Type B pancreatic cell (in vitro differentiated cells): ENCODE data around the gene C10orf143. TPM values are rescaled to one million over a fixed set of nuclear protein-coding genes. Genes with fewer than 3 reads are reported as not detected.
"Not testable (repeated sequence)": the region's sequence is repeated elsewhere in the genome, so short reads cannot be mapped to it uniquely, and the experiment has no call there.

Source experiments
- DNase-seq: peaks from one replicate; pipeline ENCODE4 v3.0.0; 2021; ENCODE audit warnings: mixed read lengths; ENCODE audit not compliant: unreplicated experiment; ENCODE audit errors: extremely low spot score
- H3K27ac Mint-ChIP-seq: 2 replicates; pipeline ENCODE4 v1.8.0; 2021; ENCODE audit warnings: mild to moderate bottlenecking, mixed read lengths
- H3K27me3 Mint-ChIP-seq: 2 replicates; pipeline ENCODE4 v1.8.0; 2021; ENCODE audit warnings: mixed read lengths
- H3K36me3 Mint-ChIP-seq: 2 replicates; pipeline ENCODE4 v1.8.0; 2021; ENCODE audit warnings: mixed read lengths
- H3K4me1 Mint-ChIP-seq: one replicate; pipeline ENCODE4 v1.8.0; 2021; ENCODE audit warnings: mixed read lengths; ENCODE audit not compliant: unreplicated experiment
- H3K4me3 Mint-ChIP-seq: 2 replicates; pipeline ENCODE4 v1.8.0; 2021; ENCODE audit warnings: mild to moderate bottlenecking, mixed read lengths
- H3K9me3 Mint-ChIP-seq: 2 replicates; pipeline ENCODE4 v1.8.0; 2021; ENCODE audit warnings: mixed read lengths
- total RNA-seq: library from RNA; stranded (reverse); gene quantifications from 2 replicates; pipeline ENCODE4 v1.2.1, GENCODE V29; 2021; ENCODE audit warnings: low replicate concordance
- TF ChIP-seq, protein P1 (sequence below): fragments of 200-600 bp; sonication (generic); conservative IDR thresholded peaks from 2 replicates; pipeline ENCODE4 v1.5.0; 2021; ENCODE audit warnings: antibody characterized with exemption, mild to moderate bottlenecking

C10orf143 gene
- total RNA-seq, 1 donor from 2014 or later = 3.0 TPM

DNA sequence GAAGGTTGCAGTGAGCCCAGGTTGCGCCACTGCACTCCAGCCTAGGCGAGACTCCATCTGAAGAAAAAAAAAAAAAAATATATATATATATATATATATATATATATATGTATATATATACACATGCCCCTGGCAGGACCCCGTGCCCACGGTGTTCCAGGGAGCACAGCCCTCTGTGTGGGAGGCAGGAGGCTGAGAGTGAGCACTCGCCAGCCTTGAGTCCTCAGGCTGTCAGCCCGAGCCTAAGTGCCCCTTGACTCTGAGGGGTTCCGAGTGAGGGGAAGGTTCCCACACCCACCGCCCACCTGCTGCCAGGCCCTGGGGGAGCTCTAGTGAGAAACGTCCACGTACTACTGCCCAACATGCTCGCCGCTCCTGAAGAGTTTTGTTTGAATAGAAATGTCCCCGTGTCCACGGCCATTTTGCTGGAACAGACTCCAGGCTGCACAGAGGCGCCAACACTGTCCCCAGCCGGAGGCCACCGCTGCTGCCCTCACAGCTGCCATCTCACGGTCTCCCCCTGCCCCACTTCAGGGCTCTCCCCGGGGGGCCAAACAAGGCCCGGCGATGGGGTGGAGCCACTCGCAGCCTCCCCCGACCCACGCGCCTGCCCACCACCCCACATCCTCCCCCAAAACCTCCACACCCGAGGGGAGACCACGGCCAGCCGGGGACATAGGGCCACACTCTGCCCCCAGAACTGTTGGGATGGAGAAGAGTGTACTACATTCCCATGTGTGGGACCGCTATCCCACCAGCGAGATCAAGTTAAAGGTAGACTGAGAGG, 83.8 kb downstream of the C10orf143 start:
- TF ChIP-seq, protein P1, sequence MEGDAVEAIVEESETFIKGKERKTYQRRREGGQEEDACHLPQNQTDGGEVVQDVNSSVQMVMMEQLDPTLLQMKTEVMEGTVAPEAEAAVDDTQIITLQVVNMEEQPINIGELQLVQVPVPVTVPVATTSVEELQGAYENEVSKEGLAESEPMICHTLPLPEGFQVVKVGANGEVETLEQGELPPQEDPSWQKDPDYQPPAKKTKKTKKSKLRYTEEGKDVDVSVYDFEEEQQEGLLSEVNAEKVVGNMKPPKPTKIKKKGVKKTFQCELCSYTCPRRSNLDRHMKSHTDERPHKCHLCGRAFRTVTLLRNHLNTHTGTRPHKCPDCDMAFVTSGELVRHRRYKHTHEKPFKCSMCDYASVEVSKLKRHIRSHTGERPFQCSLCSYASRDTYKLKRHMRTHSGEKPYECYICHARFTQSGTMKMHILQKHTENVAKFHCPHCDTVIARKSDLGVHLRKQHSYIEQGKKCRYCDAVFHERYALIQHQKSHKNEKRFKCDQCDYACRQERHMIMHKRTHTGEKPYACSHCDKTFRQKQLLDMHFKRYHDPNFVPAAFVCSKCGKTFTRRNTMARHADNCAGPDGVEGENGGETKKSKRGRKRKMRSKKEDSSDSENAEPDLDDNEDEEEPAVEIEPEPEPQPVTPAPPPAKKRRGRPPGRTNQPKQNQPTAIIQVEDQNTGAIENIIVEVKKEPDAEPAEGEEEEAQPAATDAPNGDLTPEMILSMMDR = no peak
- no peaks in the 10 kb centered on the region for H3K36me3 Mint-ChIP-seq
- no peak overlapping the region for H3K27ac Mint-ChIP-seq
- DNase-seq = no peak
- peaks cover 7% of the 10 kb centered on the region for H3K27me3 Mint-ChIP-seq
- no peaks in the 10 kb centered on the region for H3K4me1 Mint-ChIP-seq
- H3K9me3 Mint-ChIP-seq = no peaks in the 10 kb centered on the region
- H3K4me3 Mint-ChIP-seq = no peak overlapping the region

DNA sequence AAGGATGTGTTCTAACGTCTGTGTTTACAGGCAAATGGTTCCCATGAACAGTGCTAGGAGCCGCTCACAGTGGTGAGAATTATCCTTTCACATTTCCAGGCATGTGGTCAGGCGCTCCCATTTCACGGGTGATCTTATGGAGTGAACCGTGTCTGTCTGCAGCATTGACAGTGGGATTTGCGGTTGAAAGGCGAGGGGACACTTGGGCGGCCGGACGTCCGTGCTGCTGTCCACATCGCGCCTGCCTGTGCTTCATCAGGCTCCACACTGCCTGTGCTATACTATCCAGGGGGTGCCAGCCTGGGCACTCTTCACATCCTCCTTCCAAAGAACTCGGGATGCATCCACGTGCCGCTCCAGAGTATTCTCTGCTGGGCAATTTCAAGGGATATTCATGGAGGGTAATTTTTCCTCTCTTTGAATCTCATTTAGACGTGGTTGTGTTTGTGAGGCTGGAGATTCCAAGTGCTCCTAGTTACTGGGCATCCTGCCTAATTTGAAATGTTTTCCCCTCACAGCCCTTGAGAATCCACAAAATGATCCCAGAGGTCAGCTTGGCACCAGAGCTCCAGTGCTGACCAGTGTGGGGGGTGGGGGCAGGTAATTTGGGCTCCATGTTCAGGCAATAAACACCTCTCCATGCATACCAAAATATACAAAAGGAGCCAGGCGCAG, 84.7 kb downstream of the C10orf143 start:
- no peaks in the 10 kb centered on the region for H3K36me3 Mint-ChIP-seq
- H3K27me3 Mint-ChIP-seq = peaks cover 7% of the 10 kb centered on the region
- no peak overlapping the region for H3K4me3 Mint-ChIP-seq
- H3K27ac Mint-ChIP-seq = no peak overlapping the region
- TF ChIP-seq, protein P1 = no peak
- no peaks in the 10 kb centered on the region for H3K9me3 Mint-ChIP-seq
- H3K4me1 Mint-ChIP-seq = no peaks in the 10 kb centered on the region
- no peak for DNase-seq

DNA sequence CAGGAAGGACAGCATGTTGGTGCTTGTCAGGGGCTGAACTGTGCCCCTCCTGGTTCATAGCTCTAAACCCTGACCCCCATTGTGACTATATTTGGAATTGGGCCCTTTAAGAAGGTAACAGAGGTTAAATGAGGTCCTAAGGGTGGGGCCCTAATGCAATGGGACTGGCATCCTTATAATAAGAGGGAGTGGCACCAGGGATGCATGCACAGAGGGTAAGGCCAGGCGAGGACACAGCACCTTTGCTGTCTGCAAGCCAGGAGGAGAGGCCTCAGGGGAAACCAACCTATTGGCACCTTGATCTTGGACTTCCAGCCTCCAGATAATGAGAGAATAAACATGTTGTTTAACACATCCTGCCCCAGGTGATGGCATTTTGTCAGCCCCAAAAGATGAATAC, 85.3 kb downstream of the C10orf143 start:
- Mint-ChIP-seq H3K27ac (no peak overlapping the region), H3K9me3 (no peaks in the 10 kb centered on the region), H3K4me1 (no peaks in the 10 kb centered on the region), H3K36me3 (no peaks in the 10 kb centered on the region), H3K27me3 (peaks cover 7% of the 10 kb centered on the region), H3K4me3 (no peak overlapping the region)
- TF ChIP-seq, protein P1 = no peak
- DNase-seq = no peak

DNA sequence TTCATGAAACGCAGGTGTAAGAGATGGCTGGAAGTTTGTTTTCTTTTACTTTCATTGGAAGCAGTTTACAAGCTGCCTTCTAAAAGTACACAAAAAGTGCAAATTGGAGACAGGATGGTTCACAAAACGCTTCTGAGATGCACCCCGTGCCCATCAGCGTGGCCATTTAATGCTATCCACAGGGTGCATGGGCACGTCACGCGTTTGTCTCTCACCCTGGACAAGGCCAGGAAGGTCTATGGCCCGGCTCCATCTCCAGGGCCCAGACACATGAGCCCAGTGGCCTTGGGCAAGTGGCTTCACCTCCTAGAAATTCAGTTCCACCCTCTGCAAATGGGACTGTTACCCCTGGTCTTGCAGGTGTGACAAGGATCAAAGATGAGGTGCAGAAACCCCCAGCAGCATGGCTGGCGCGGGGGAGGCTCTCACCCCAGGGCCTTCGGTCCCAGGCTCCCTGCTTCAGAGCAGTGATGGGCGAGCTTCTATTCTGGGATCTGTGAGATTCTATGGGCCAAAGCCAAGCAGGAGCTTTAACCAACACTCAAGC, 85.8 kb downstream of the C10orf143 start:
- H3K27me3 Mint-ChIP-seq = peaks cover 7% of the 10 kb centered on the region
- TF ChIP-seq, protein P1 = no peak

DNA sequence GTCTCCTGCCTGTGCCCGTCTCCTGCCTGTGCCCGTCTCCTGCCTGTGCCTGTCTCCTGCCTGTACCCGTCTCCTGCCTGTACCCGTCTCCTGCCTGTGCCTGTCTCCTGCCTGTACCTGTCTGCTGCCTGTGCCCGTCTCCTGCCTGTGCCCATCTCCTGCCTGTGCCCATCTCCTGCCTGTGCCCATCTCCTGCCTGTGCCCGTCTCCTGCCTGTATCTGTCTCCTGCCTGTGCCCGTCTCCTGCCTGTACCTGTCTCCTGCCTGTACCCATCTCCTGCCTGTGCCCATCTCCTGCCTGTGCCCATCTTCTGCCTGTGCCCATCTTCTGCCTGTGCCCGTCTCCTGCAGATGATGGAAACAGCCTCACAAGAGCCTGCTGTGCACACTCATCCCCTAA, 86.3 kb downstream of the C10orf143 start:
- DNase-seq, H3K27me3 Mint-ChIP-seq, H3K4me1 Mint-ChIP-seq, H3K4me3 Mint-ChIP-seq, H3K36me3 Mint-ChIP-seq, H3K9me3 Mint-ChIP-seq, H3K27ac Mint-ChIP-seq: not testable (repeated sequence)

More for the DNA sequence above, 85.8 kb downstream of the C10orf143 start:
- no peaks in the 10 kb centered on the region for H3K36me3 Mint-ChIP-seq
- H3K4me1 Mint-ChIP-seq = no peaks in the 10 kb centered on the region
- H3K27ac Mint-ChIP-seq = no peak overlapping the region
- no peak for DNase-seq
- no peak overlapping the region for H3K4me3 Mint-ChIP-seq
- H3K9me3 Mint-ChIP-seq = no peaks in the 10 kb centered on the region
